ENCODE data around the gene BAIAP3.

BAIAP3 gene

DNA sequence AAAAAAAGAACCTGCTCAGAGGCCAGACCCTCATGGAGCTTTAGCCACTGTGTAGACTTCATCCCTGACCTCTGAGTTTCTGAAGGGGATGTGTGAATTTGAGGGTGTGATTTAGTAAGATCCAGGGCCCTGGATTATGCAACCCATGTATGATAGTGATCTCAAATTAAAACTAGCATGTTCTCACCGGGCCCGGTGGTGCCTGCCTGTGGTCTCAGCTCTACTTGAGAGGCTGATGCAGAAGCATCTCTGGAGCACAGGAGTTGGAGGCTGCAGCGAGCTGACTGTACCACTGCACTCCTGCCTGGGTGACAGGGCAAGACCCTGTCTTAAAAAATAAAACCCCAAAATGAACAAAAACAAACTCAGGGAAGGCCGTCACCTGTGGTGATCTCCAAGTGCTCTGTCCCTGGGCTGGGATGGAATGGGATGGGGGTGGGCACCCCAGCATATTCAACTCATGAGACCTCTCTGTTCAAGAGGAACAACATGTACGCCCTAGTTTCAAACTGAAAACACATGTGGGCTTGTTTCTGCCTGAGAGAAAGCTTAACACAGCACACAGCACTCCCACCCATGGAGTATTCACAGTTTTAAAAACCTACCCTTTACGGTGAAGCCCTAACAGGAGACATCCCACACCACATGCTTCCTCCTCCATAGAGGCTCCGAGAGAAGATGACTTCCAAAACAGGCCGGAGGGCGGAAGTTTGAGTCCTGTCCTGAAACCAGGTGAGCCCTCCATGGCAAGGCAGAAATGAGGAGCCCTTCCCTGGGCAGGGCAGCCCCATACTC, 48.4 kb downstream of the BAIAP3 start:
- FAIRE-seq (no peak), DNase-seq (ENCODE audit: insufficient read length, low spot score) (no peak)

DNA sequence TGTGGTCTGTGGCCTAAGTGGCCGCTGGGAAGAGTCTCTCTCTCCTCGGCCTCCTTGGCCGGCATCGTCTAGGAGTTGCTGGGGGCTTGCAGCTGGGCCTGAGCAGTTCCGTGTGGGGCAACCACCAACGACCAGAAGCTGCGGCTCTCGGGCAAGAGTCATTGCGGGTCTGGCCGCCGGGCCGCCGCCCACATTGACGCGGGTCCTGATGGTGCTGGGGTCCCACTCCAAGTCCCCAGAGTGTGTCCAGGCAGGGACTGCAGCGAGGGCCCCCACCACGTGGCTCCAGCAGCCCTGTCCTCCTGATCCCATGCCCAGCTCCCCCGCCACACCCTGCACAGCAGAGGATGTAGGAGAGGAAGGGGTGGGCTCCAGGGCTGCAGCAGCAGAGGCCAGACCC, 50.1 kb downstream of the BAIAP3 start:
- DNase-seq (ENCODE audit: insufficient read length, low spot score) (no peak), FAIRE-seq (no peak)

DNA sequence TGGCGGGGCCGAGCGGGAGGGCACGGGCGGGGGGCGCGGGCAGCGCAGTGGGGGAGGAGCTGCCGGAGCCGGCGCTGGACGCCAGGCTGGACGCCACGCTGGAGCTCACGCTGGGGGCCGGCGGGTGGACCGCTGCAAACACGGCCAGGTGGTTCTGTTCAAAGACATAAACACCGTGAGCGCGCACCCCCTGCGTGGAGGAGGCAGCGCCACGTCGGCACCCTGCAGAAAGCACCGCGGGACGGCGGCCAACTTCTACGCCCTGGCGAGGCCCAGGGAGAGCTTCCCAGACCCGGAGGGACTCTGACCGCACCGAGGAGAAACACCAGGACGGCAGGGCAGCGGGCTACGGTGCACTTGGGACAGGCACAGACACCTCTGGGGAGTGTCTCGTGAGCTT, 51.8 kb downstream of the BAIAP3 start:
- FAIRE-seq = no peak
- DNase-seq (ENCODE audit: insufficient read length, low spot score) = no peak

DNA sequence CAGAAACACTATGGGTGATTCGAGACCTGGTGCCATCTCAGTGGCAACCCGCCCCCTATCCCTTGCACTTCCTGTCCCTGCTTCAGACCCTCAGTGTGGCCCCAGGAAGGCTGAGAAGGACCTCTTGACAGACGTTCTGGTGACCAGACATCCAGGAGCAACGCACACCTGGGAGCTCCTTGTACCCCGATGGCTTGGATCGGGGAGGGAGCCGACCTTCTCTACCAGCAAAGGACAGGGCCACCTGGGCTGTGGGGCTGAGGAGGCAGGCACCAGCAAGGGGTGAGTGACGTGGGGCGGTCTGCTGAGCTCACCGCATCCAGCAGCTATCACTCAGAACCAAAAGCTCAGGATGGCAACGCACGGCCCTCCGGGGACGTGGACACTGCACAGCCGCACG, 53.9 kb downstream of the BAIAP3 start:
- no peak for FAIRE-seq
- DNase-seq (ENCODE audit: insufficient read length, low spot score) = no peak

- DNase-seq (ENCODE audit: insufficient read length, low spot score) (no peak), FAIRE-seq (no peak)
Measured at GRCh38 chr16:1389762-1390161, 56.3 kb downstream of the BAIAP3 start.

GRCh38 chr16:1390239-1390779, 56.9 kb downstream of the BAIAP3 start:
- no peak for DNase-seq (ENCODE audit: insufficient read length, low spot score)
- no peak for FAIRE-seq

DNA sequence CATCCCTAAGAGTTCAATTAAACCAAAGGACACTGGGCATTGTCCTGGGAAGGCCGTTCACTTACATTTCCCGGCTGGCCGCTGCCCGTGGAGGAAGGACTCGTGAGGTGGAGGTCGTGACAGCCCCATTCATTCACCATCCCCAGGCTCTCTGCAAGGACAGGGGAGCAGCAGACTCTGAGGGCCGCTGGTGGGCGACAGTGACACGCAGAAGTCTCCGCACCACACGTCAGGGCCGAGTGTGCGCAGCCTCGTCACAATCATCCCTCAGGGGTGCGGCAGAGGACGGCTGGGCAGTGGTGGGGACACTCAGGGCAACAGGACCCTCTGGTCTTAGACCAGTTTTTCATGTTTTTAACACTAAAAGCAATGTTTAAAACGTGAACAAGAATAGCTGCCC, 59.4 kb downstream of the BAIAP3 start:
- DNase-seq (ENCODE audit: insufficient read length, low spot score) = no peak
- no peak for FAIRE-seq

DNA sequence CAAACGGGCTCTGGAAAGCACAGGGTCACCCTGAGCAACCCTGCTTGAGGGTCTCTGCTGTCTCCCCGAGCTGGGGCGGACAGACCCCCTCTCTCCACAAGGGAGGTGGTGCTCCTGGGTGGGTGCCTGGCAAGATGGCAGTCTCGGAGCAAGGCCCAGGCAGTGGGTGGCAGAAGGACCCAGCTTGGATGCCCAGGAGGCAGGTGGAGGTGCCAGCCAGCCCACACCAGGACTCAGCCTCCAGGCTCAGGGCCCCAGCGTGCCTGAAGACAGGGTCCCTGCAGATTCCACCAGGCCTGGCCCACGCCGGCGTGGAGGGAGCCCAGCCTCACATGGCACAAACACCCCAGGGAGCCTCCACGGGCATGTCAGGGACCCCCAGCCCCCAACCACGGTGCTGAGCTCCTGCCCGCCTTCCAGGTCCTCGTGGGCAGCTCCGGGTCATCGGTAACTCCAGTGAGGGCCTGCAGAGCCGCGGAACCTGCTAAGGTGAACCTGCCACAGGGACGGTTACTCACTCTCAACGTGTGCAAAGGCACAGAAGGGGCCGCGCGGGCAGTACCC, 60.2 kb downstream of the BAIAP3 start:
- no peak for FAIRE-seq
- no peak for DNase-seq (ENCODE audit: insufficient read length, low spot score)

DNA sequence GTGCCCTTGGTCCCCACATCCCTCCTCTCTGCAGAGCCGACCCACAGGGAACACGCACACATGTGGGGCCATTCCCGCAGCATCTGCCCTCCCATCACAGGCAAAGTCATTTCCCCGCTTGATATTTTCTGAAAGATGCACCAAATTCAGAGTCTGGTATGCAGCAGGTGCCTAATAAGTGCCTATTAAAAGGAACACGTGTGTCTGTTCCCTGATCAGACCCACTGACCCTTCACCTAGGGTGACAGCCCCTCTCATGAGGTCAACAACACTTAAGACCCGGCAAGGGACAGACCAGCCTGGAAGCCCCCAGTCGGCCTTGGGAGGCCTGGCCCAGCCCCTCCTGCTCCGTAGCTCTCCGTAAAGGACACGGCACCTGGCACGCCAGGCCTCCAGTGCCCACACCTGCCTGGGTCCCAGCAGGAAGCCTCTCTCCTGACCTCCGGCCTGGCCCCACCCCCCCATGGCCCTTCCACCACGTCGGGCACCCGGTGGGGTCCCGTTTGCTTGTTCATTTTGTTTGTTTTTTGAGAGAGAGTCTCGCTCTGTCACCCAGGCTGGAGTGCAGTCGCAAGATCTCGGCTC, 61.0 kb downstream of the BAIAP3 start:
- DNase-seq (ENCODE audit: insufficient read length, low spot score) = no peak

DNA sequence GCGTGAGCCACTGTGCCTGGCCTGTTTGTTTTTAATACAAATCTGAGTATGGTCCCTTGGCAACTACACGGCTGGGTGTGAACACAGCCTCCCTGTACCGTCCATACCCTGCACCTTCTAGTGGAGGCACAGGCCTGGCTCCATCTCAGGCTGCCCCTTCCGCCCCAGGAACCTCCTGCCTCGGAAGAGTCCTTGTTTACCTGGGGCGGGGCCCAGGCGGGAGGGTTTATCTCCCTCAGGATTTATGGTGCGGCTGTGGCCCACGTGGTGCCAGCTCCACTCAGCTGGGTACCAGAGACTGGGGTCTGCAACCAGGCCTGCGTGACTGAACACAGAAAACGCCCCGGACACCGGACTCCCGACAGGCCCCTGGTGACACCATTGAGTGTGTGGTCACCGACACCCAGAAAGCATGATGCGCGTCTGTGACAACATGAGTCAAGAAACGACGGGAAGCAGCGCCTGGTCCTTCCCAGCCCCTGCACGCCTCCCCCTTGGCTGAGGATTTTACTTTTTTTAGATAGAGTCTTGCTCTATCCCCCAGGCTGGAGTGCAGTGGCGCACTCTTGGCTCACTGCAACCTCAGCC, 62.1 kb downstream of the BAIAP3 start:
- FAIRE-seq = no peak
- DNase-seq (ENCODE audit: insufficient read length, low spot score) = no peak

More for the DNA sequence above, 61.0 kb downstream of the BAIAP3 start:
- no peak for FAIRE-seq

DNA sequence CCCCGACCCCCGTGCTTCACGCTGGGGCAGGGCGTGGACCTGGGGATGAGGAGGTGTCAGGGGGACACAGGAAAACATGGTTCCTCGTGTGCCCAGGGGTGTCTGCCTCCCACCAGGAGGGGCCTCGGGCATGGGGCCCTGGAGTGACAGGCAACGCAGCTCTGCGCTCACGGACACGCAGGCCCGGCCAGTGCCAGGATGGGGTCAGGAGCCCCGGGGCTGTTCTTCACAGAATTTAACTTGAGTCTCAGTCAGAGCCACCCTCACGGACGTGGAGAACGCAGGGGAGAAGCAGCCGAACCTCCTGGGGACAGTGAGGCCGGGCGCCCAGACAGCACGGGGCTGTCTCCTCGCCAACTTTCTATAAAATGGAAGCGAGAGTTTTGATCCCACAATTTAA, 64.3 kb downstream of the BAIAP3 start:
- FAIRE-seq (no peak), DNase-seq (ENCODE audit: insufficient read length, low spot score) (no peak)

DNA sequence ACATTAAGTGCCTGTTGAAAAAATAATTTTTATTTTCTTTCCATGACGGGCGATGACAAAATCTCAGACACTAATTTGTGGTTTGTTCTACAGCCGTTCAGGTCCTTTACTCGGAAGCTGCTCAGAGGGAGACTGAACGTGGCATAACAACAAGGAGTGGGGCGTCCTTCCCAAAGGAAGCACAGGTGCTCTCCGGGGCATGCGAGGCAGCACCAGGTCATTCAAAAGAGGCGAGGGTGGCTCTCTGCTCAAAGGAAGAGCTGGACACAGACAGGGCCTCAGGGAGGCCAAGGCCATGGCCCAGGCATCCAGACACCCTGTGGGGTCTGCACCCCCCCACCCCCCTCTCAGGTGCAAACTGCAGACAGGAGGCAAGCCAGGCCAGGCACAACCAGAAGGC, 64.9 kb downstream of the BAIAP3 start:
- FAIRE-seq = no peak
- DNase-seq (ENCODE audit: insufficient read length, low spot score) = no peak
